ENCODE results near the gene PRM1. TPM values are rescaled to one million over a fixed set of nuclear protein-coding genes. Genes with fewer than 3 reads are reported as not detected.
A peak's percentile ranks its signal among the peaks of the same experiment; 100 is the strongest.

The PRM1 gene
- total and polyA plus RNA-seq, 10 donors: not detected

GRCh38 chr16:11296706-11297491, 15.8 kb upstream of the PRM1 start:
- H3K36me3 ChIP-seq: no peaks in the 10 kb centered on the region
- no peak for TF ChIP-seq POLR2AphosphoS5 (IDR thresholded peaks at IDR 0.05)
- TF ChIP-seq CTCF (IDR thresholded peaks at IDR 0.05 in 8 of 11, conservative IDR thresholded peaks at IDR 0.05 in 3 of 11): no peak
- TF ChIP-seq POLR2A (IDR thresholded peaks at IDR 0.05): no peak
- H3K9me3 ChIP-seq: no peaks in the 10 kb centered on the region
- H3K4me1 ChIP-seq: peaks cover 16 to 62% (median 37%) of the 10 kb centered on the region in 6 donors
- intact Hi-C loops (cut with DNase I; ENCODE audit: low total_unique reads): no loop called here
- H3K27ac ChIP-seq: peak overlapping the region in 3 of 8 donors; percentile 41 to 66 (median 60)
- DNase-seq: no peak
- H3K27me3 ChIP-seq (replicated peaks in 1 of 7): peaks cover 0 to 10% (median 0%) of the 10 kb centered on the region in 7 donors
- 43 to 51% (median 49%) methylated on average over 9 to 10 of the region's 10 CpGs for WGBS, 5 donors
- peak overlapping the region in 3 of 8 donors; percentile 7 to 47 (median 16) for H3K4me3 ChIP-seq

DNA sequence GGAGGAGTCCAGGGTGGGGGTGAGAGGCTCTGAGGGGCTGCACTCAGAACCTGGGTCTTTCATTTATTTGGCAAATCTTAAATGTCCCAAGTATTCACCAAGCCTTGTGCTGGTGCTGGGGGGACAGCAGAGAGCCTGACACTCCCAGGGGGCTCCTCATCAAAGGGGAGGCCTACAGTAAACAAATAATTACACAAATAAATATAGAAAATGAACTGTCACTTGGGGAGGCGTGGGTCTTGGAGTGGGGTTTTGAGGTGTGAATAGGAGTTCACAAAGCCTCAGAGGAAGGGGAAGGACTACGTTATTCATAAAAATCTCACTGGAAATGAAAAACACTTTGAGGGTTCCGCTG, 15.2 kb upstream of the PRM1 start:
- TF ChIP-seq POLR2AphosphoS5 (IDR thresholded peaks at IDR 0.05): no peak
- TF ChIP-seq CTCF (IDR thresholded peaks at IDR 0.05 in 8 of 11, conservative IDR thresholded peaks at IDR 0.05 in 3 of 11): no peak
- no peak for TF ChIP-seq POLR2A (IDR thresholded peaks at IDR 0.05)
- Histone ChIP-seq H3K27me3 (replicated peaks in 1 of 7) (peaks cover 0 to 10% (median 0%) of the 10 kb centered on the region in 7 donors), H3K9me3 (no peaks in the 10 kb centered on the region), H3K36me3 (no peaks in the 10 kb centered on the region), H3K4me1 (peaks cover 16 to 62% (median 37%) of the 10 kb centered on the region in 6 donors), H3K4me3 (no peak overlapping the region), H3K27ac (no peak overlapping the region)
- intact Hi-C loops (cut with DNase I; ENCODE audit: low total_unique reads): no loop called here
- DNase-seq: no peak
- 78 to 90% (median 82%) methylated on average over 3 of the region's 3 CpGs for WGBS, 5 donors

DNA sequence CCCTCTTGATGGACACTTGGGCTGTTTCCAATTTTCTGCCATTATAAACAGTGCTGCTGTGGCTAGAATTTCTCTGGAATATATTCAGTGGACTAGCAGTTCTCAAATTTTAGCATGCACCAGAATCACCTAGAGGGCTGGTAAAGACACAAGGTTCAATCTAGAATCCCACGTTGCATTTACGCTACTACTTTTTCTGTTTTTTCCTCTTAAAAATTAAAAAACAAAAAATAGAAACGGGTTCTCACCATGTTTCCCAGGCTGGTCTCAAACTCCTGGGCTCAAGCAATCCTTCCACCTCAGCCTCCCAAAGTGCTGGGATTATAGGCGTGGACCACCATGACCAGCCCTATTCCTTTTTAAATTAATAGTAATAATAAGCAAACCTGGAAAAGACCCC, 14.5 kb upstream of the PRM1 start:
- DNase-seq: no peak
- 93 to 96% (median 95%) methylated on average over 4 of the region's 4 CpGs for WGBS, 5 donors
- H3K9me3 ChIP-seq: no peaks in the 10 kb centered on the region
- H3K27ac ChIP-seq: no peak overlapping the region
- peaks cover 0 to 10% (median 0%) of the 10 kb centered on the region in 7 donors for H3K27me3 ChIP-seq (replicated peaks in 1 of 7)
- H3K4me1 ChIP-seq: peaks cover 16 to 62% (median 37%) of the 10 kb centered on the region in 6 donors
- H3K4me3 ChIP-seq: no peak overlapping the region
- H3K36me3 ChIP-seq: no peaks in the 10 kb centered on the region
- no peak for TF ChIP-seq POLR2AphosphoS5 (IDR thresholded peaks at IDR 0.05)
- TF ChIP-seq POLR2A (IDR thresholded peaks at IDR 0.05): no peak
- no peak for TF ChIP-seq CTCF (IDR thresholded peaks at IDR 0.05 in 8 of 11, conservative IDR thresholded peaks at IDR 0.05 in 3 of 11)
- intact Hi-C loops (cut with DNase I; ENCODE audit: low total_unique reads): no loop called here

- no peak for DNase-seq
- WGBS, 5 donors: 81 to 94% (median 89%) methylated on average over 7 of the region's 7 CpGs
- Histone ChIP-seq H3K27me3 (replicated peaks in 1 of 7) (peaks cover 0 to 10% (median 0%) of the 10 kb centered on the region in 7 donors), H3K4me1 (peaks cover 4 to 27% (median 9%) of the 10 kb centered on the region in 6 donors), H3K9me3 (no peaks in the 10 kb centered on the region), H3K27ac (no peak overlapping the region), H3K36me3 (no peaks in the 10 kb centered on the region), H3K4me3 (no peak overlapping the region)
- intact Hi-C loops (cut with DNase I; ENCODE audit: low total_unique reads): no loop called here
- TF ChIP-seq CTCF (IDR thresholded peaks at IDR 0.05 in 8 of 11, conservative IDR thresholded peaks at IDR 0.05 in 3 of 11): no peak
- TF ChIP-seq POLR2A (IDR thresholded peaks at IDR 0.05): no peak
- TF ChIP-seq POLR2AphosphoS5 (IDR thresholded peaks at IDR 0.05): no peak
Measured at GRCh38 chr16:11292076-11292748, 11.1 kb upstream of the PRM1 start.

All from spleen (tissue), 11 donors.